PFSK-1 (cell line): ENCODE data around the gene LCNL1.

Experiments
- FOXP2 ChIP-seq: optimal IDR thresholded peaks from 2 replicates; pipeline ENCODE3; 2011; ENCODE audit warnings: borderline replicate concordance, control low read depth, inconsistent platforms; ENCODE audit not compliant: insufficient read depth; ENCODE audit errors: extremely low read length, extremely low read depth
- POLR2AphosphoS5 ChIP-seq: IDR thresholded peaks from 2 replicates; pipeline ENCODE4 v1.6.1; 2012; ENCODE audit warnings: low read depth, mild to moderate bottlenecking, control low read depth, low read length, moderate library complexity
- SIN3A ChIP-seq: IDR thresholded peaks from 2 replicates; pipeline ENCODE4 v1.6.1; 2012; ENCODE audit warnings: mild to moderate bottlenecking, low read length, moderate library complexity, borderline replicate concordance; ENCODE audit not compliant: insufficient read depth
- TAF1 ChIP-seq: IDR thresholded peaks from 2 replicates; pipeline ENCODE4 v1.6.1; 2012; ENCODE audit warnings: low read length, control low read depth, borderline replicate concordance; ENCODE audit not compliant: insufficient read depth
- TF ChIP-seq, protein P1 (sequence below), 2 experiments: IDR thresholded peaks; 2 replicates each; pipeline versions ENCODE4 v1.6.1 to v1.8.0; 2011 to 2012; ENCODE audit warnings: low read depth in 2 of 2, low read length in 2 of 2, control low read depth in 1 of 2, inconsistent platforms in 1 of 2, mild to moderate bottlenecking in 1 of 2, moderate library complexity in 1 of 2; ENCODE audit not compliant: insufficient read depth in 1 of 2

LCNL1 gene

DNA sequence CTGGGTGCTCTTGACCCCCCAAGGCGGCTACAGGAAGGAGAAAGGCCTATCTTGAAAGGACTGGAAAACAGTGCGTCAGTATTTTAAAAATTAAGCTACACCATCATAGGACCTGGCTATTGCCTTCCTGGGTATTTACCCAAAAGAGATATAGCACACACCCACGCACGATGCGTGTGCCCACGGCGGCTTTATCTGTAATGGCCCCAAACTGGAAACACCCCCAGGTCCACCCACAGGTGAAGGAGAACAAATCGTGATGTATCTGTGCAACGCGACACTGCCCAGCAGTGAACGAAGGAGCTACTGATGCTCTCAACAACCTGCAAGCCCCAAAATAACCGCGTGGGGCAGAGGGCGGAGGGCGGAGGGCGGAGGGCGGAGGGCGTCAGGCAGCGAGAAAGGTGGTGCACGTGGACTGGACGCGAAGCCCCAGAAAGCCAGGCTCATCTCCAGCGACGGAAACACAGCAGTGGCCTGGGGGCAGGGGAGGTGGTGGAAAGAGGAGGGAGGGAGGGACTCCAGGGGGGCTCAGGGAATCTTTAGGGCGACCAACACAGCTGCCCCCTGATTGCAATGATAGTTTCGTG lies 17.9 kb upstream of the LCNL1 start:
- TF ChIP-seq FOXP2 (no peak), POLR2AphosphoS5 (no peak), TAF1 (no peak), SIN3A (no peak)
- TF ChIP-seq, protein P1, sequence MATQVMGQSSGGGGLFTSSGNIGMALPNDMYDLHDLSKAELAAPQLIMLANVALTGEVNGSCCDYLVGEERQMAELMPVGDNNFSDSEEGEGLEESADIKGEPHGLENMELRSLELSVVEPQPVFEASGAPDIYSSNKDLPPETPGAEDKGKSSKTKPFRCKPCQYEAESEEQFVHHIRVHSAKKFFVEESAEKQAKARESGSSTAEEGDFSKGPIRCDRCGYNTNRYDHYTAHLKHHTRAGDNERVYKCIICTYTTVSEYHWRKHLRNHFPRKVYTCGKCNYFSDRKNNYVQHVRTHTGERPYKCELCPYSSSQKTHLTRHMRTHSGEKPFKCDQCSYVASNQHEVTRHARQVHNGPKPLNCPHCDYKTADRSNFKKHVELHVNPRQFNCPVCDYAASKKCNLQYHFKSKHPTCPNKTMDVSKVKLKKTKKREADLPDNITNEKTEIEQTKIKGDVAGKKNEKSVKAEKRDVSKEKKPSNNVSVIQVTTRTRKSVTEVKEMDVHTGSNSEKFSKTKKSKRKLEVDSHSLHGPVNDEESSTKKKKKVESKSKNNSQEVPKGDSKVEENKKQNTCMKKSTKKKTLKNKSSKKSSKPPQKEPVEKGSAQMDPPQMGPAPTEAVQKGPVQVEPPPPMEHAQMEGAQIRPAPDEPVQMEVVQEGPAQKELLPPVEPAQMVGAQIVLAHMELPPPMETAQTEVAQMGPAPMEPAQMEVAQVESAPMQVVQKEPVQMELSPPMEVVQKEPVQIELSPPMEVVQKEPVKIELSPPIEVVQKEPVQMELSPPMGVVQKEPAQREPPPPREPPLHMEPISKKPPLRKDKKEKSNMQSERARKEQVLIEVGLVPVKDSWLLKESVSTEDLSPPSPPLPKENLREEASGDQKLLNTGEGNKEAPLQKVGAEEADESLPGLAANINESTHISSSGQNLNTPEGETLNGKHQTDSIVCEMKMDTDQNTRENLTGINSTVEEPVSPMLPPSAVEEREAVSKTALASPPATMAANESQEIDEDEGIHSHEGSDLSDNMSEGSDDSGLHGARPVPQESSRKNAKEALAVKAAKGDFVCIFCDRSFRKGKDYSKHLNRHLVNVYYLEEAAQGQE (IDR thresholded peaks at IDR 0.05; ENCODE audit: insufficient read depth in 1 of 2, low read depth in 2 of 2, low read length in 2 of 2) = no peak

DNA sequence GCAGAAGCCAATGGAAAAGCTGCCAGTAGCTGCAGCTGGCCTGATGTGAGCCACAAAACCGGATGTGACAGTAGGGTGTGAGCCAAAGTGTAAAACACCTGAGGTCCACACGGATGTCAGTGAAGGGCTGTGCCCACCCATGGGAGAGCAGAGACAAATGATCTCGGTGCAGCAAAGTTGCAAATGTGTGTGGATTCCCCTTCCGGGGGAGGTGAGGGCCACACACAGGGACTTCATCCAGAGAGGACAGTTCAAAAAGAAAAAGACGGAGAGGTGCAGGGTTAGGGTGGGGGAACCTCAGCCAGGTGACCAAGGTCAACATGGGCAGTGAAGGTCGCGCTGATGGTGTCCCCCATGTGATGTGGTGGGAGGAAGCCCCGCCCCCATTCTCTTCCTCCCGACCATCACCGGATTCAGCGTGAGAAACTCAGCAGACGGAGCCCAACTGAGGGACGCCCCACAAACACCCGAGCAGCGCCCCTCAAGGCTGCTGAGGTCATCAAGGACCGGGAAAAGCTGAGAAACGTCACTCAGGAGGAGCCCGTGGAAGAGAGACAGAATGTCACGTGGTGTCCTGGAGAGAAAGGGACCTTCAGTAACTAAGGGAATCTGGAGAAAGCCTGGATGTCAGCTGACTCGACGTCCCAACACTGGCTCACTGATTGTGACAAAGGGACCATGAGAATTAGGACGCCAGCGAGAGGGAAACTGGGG lies 16.9 kb upstream of the LCNL1 start:
- TF ChIP-seq, protein P1 (IDR thresholded peaks at IDR 0.05; ENCODE audit: insufficient read depth in 1 of 2, low read depth in 2 of 2, low read length in 2 of 2) = no peak
- TF ChIP-seq POLR2AphosphoS5 = no peak
- TF ChIP-seq SIN3A = no peak
- TF ChIP-seq FOXP2 = no peak
- no peak for TF ChIP-seq TAF1

DNA sequence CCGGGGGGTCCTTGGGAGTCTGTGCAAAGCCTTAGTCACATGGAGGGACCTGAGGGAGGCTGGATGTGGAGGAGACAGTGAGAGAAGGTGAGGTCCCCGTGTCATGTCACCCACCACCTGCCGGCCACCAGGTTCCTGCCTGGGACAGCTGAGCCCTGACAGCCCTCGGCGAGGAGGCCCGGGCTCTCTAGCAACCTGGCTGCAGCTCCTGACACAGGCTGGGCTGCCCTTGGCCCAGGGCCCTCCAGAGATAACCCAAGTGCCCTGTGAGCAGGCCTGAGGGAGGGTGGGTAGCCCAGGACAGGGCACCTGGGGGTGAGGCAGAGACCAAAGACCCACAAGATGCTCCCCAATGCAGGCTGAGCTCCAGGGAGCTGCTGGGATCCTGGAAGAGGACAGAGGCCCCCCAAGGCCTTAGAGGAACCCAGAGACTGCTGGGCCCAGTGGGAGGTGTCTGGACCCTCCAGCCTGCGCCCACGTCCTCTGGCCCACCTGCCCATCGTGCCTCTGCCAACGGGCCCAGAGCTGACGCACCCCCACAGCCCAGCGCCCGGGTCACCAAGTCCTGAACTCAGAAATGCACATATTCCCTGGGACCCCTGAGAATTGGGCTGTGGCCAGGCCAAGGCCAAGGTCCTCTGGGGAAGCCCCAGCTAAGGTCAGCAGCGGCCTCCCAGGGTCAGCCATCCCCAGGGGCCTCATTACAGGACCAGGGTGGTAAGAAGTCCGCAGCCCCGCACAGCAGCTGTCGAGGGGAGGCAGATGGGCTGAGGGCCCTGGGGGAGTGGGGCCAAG lies 14.3 kb upstream of the LCNL1 start:
- TF ChIP-seq, protein P1 (IDR thresholded peaks at IDR 0.05; ENCODE audit: insufficient read depth in 1 of 2, low read depth in 2 of 2, low read length in 2 of 2) = no peak
- TF ChIP-seq SIN3A (no peak), FOXP2 (no peak), TAF1 (no peak), POLR2AphosphoS5 (no peak)

DNA sequence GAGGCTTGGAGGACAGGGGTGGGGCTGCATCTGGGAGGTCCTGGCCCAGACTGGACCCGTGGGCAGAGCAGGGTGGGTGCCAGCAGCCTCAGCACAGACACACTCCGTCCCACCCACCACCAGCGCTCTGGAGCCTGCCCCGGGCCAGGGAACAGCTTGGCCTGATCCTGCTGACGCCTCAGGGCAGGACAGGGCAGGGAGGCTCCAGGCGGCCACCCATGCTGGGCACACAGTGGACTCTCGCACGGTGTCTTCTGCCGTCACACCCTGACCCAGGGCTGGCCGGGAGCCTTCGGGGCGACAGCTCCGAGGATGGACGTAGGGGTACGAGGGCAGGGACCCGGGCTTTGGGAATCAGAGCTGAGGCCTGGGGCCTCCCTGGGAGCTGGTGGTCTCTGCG lies 13.6 kb upstream of the LCNL1 start:
- TF ChIP-seq FOXP2 = no peak
- TF ChIP-seq, protein P1 (IDR thresholded peaks at IDR 0.05; ENCODE audit: insufficient read depth in 1 of 2, low read depth in 2 of 2, low read length in 2 of 2) = no peak
- no peak for TF ChIP-seq SIN3A
- no peak for TF ChIP-seq POLR2AphosphoS5
- no peak for TF ChIP-seq TAF1
